Measurements from ENCODE around the gene COX19. TPM values are rescaled to one million over a fixed set of nuclear protein-coding genes. Genes with fewer than 3 reads are reported as not detected.

Gene COX19
- total and polyA plus RNA-seq, 2 of the 13 experiments (the other 11 are each of a cell fraction or from before 2014, with no cell fraction given), result 11.5 to 21.7 TPM

DNA sequence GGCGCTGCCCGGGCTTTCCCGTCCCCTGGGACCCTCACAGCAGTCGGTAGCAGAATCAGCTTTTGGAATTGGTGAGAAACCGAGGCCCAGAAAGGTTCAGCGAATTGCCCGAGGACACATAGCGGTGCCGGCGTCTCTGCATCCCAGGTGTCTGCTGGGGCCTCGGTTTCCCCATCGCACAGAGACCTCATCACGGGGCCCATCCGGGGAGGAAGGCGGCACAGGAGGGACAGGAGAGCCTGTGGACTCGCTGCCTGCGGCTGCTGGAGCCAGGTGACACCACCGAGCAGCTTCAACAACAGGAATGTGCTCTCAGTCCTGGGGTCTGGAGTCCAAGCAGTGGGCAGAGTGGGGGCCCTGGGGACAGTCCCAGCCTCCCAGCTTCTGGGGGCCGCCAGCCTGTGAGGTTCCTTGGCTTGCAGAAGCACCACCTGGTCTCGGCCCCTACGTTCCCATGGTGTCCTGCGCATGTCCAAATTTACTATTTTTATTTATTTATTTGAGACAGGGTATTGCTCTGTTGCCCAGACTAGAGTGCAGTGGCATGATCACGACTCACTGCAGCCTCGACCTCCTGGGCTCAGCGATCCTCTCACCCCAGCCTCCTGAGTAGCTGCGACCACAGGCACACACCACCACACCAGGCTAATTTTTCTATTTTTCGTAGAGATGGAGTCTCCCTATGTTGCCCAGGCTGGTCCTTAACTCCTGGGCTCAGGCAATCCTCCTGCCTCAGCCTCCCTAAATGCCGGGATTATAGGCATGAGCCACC is 539 bp upstream of the COX19 start:
- BruUV-seq (replicated peaks), result TSS peak; percentile 50
- intact Hi-C loops (cut with micrococcal nuclease; ENCODE audit: unreplicated experiment), result loop anchor here (2.0 kb wide), 1 partner anchor 181 kb away; no protein-coding TSS in a partner anchor
- peak overlapping the region; percentile 97 for H3K9ac ChIP-seq (ENCODE audit: insufficient read depth, low read depth, low read length)
- peaks cover 10 to 12% of the 10 kb centered on the region in 2 experiments for H3K36me3 ChIP-seq (replicated peaks in 1 of 2; ENCODE audit: control insufficient read depth in 1 of 2, insufficient read depth in 2 of 2, low read length in 2 of 2)
- CTCF ChIA-PET (ENCODE audit: low intra/inter-chr PET ratio, low total read pairs), result interaction anchor here (2.5 kb wide), 1 partner anchor 17 kb away, joined by 7 read pairs; no protein-coding TSS in a partner anchor
- FAIRE-seq (no peak), ATAC-seq (peak; percentile 9), DNase-seq (ENCODE audit: low spot score) (no peak)
- peak overlapping the region; percentile 100 for H3K27ac ChIP-seq (ENCODE audit: extremely low read length, insufficient read depth, low read length)
- no peaks in the 10 kb centered on the region; a peak in 1 of 5 replicates for H3K27me3 ChIP-seq (ENCODE audit: control insufficient read depth in 1 of 2, insufficient read depth in 2 of 2, low read length in 2 of 2)
- peaks cover 75% of the 10 kb centered on the region for H3K4me1 ChIP-seq (ENCODE audit: insufficient read depth, low read length)
- no peaks in the 10 kb centered on the region for H3K9me3 ChIP-seq (ENCODE audit: low read length)
- peaks cover 62% of the 10 kb centered on the region for H3K79me2 ChIP-seq (ENCODE audit: insufficient read depth, low read length)
- WGBS (ENCODE audit: low lambda C conversion rate), result 20% methylated on average over 14 of the region's 28 CpGs
- in situ Hi-C loops (cut with HindIII; ENCODE audit: extremely low pct_ligation_motif_present, low pct_unique_long_range_greater_than_20kb), result no loop called here
- POLR2A ChIA-PET, result interaction anchor here (0.9 to 8.6 kb wide), 16 partner anchors 7 to 195 kb away, joined by 3 to 292 read pairs (median 24); partner anchors contain the start of gene CYP2W1
- H3K4me2 ChIP-seq (ENCODE audit: low read depth, low read length), result peak overlapping the region; percentile 98
- H4K20me1 ChIP-seq (ENCODE audit: insufficient read depth, low read length), result peaks cover 4% of the 10 kb centered on the region; the same call in 1 of the 2 replicates
- H2AFZ ChIP-seq (ENCODE audit: low read length), result no peak overlapping the region
- peak overlapping the region; percentile 85 to 100 (median 98) for H3K4me3 ChIP-seq (replicated peaks in 1 of 3; ENCODE audit: insufficient read depth in 1 of 3, low read depth in 2 of 3, low read length in 3 of 3)
- peak; percentile 49 for TF ChIP-seq HNF4A (CRISPR knock-in tag; IDR thresholded peaks at IDR 0.05)
- TF ChIP-seq, protein P1, sequence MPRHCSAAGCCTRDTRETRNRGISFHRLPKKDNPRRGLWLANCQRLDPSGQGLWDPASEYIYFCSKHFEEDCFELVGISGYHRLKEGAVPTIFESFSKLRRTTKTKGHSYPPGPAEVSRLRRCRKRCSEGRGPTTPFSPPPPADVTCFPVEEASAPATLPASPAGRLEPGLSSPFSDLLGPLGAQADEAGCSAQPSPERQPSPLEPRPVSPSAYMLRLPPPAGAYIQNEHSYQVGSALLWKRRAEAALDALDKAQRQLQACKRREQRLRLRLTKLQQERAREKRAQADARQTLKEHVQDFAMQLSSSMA (CRISPR knock-in tag; IDR thresholded peaks at IDR 0.05), result 0 out of 2 replicates have a peak, but pooled peaks have one; percentile 23
- TF ChIP-seq, protein P2, sequence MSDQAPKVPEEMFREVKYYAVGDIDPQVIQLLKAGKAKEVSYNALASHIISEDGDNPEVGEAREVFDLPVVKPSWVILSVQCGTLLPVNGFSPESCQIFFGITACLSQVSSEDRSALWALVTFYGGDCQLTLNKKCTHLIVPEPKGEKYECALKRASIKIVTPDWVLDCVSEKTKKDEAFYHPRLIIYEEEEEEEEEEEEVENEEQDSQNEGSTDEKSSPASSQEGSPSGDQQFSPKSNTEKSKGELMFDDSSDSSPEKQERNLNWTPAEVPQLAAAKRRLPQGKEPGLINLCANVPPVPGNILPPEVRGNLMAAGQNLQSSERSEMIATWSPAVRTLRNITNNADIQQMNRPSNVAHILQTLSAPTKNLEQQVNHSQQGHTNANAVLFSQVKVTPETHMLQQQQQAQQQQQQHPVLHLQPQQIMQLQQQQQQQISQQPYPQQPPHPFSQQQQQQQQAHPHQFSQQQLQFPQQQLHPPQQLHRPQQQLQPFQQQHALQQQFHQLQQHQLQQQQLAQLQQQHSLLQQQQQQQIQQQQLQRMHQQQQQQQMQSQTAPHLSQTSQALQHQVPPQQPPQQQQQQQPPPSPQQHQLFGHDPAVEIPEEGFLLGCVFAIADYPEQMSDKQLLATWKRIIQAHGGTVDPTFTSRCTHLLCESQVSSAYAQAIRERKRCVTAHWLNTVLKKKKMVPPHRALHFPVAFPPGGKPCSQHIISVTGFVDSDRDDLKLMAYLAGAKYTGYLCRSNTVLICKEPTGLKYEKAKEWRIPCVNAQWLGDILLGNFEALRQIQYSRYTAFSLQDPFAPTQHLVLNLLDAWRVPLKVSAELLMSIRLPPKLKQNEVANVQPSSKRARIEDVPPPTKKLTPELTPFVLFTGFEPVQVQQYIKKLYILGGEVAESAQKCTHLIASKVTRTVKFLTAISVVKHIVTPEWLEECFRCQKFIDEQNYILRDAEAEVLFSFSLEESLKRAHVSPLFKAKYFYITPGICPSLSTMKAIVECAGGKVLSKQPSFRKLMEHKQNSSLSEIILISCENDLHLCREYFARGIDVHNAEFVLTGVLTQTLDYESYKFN (CRISPR knock-in tag; conservative IDR thresholded peaks at IDR 0.05), result peak; percentile 20; the same call in 1 of the 2 replicates
- TF ChIP-seq ATF1 (CRISPR knock-in tag; IDR thresholded peaks at IDR 0.05), result no peak
- no peak for TF ChIP-seq ZNF530 (CRISPR knock-in tag; IDR thresholded peaks at IDR 0.05; ENCODE audit: low read depth)
- no peak for TF ChIP-seq HCFC1 (IDR thresholded peaks at IDR 0.05; ENCODE audit: low read depth, low read length)
- TF ChIP-seq, protein P3, sequence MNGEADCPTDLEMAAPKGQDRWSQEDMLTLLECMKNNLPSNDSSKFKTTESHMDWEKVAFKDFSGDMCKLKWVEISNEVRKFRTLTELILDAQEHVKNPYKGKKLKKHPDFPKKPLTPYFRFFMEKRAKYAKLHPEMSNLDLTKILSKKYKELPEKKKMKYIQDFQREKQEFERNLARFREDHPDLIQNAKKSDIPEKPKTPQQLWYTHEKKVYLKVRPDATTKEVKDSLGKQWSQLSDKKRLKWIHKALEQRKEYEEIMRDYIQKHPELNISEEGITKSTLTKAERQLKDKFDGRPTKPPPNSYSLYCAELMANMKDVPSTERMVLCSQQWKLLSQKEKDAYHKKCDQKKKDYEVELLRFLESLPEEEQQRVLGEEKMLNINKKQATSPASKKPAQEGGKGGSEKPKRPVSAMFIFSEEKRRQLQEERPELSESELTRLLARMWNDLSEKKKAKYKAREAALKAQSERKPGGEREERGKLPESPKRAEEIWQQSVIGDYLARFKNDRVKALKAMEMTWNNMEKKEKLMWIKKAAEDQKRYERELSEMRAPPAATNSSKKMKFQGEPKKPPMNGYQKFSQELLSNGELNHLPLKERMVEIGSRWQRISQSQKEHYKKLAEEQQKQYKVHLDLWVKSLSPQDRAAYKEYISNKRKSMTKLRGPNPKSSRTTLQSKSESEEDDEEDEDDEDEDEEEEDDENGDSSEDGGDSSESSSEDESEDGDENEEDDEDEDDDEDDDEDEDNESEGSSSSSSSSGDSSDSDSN (CRISPR knock-in tag; IDR thresholded peaks at IDR 0.05), result no peak
- TF ChIP-seq TARDBP (CRISPR knock-in tag; IDR thresholded peaks at IDR 0.05), result peak; percentile 14; the same call in 1 of the 2 replicates
- TF ChIP-seq CHD4 (IDR thresholded peaks at IDR 0.05; ENCODE audit: borderline replicate concordance, low read length), result 0 out of 2 replicates have a peak, but pooled peaks have one; percentile 19
- no peak for TF ChIP-seq SRSF9 (IDR thresholded peaks at IDR 0.05; ENCODE audit: borderline replicate concordance, insufficient read depth, low read depth, low read length, poor library complexity, severe bottlenecking)
- no peak for TF ChIP-seq ZNF256 (CRISPR knock-in tag; conservative IDR thresholded peaks at IDR 0.05)
- TF ChIP-seq PHF20 (CRISPR knock-in tag; IDR thresholded peaks at IDR 0.05), result no peak
- 0 out of 2 replicates have a peak, but pooled peaks have one; percentile 3 for TF ChIP-seq KDM5A (IDR thresholded peaks at IDR 0.05; ENCODE audit: borderline replicate concordance, low read length)
- no peak for TF ChIP-seq YY1 (IDR thresholded peaks at IDR 0.05; ENCODE audit: insufficient read depth, insufficient replicate concordance, low read depth, low read length)
- TF ChIP-seq ZNF12 (CRISPR knock-in tag; IDR thresholded peaks at IDR 0.05), result no peak
- 0 out of 2 replicates have a peak, but pooled peaks have one; percentile 30 for TF ChIP-seq ZBTB38 (CRISPR knock-in tag; IDR thresholded peaks at IDR 0.05)
- TF ChIP-seq SIN3A (IDR thresholded peaks at IDR 0.05; ENCODE audit: borderline replicate concordance, low read depth, low read length), result 0 out of 2 replicates have a peak, but pooled peaks have one; percentile 16
